ENCODE results near the gene ARHGEF1. TPM values are rescaled to one million over a fixed set of nuclear protein-coding genes. Genes with fewer than 3 reads are reported as not detected.

Gene ARHGEF1
- total and polyA plus RNA-seq, 2 donors (not counting 1 experiment from before 2014, with no cell fraction given) = 646 to 886 TPM

- Histone ChIP-seq H3K27ac (ENCODE audit: low read length in 2 of 2) (peak overlapping the region; percentile 79 to 83), H3K4me1 (ENCODE audit: control insufficient read depth in 2 of 2, insufficient read depth in 2 of 2, low read length in 2 of 2) (peaks cover 48 to 65% of the 10 kb centered on the region in 2 donors), H3K9ac (ENCODE audit: low read length) (peak overlapping the region; percentile 68), H3K4me2 (replicated peaks; ENCODE audit: low read depth, low read length, poor library complexity, severe bottlenecking) (peak overlapping the region; percentile 90), H3K9me3 (ENCODE audit: control extremely low read depth in 1 of 3, control insufficient read depth in 2 of 3, insufficient read depth in 1 of 3, low read length in 2 of 3) (no peaks in the 10 kb centered on the region), H4K20me1 (ENCODE audit: control insufficient read depth, insufficient read depth, low read length, poor library complexity, severe bottlenecking) (peaks cover 75% of the 10 kb centered on the region), H3K4me3 (ENCODE audit: control extremely low read depth in 1 of 5, extremely low read depth in 1 of 5, insufficient read depth in 1 of 5, low read depth in 2 of 5, low read length in 4 of 5) (peak overlapping the region; percentile 45 to 66 (median 46)), H3K79me2 (ENCODE audit: control insufficient read depth, insufficient read depth, low read length) (peaks cover 93% of the 10 kb centered on the region), H2AFZ (ENCODE audit: insufficient read depth, low read depth, low read length, poor library complexity, severe bottlenecking) (no peak overlapping the region), H3K27me3 (replicated peaks in 1 of 4; ENCODE audit: control extremely low read depth in 1 of 4, control insufficient read depth in 3 of 4, insufficient read depth in 4 of 4, low read length in 3 of 4) (no peaks in the 10 kb centered on the region), H3K36me3 (replicated peaks in 1 of 2; ENCODE audit: control extremely low read depth in 1 of 2, control insufficient read depth in 1 of 2, extremely low read depth in 1 of 2, insufficient read depth in 2 of 2, low read length in 1 of 2) (peaks cover 0 to 37% of the 10 kb centered on the region in 2 experiments)
- ATAC-seq (ENCODE audit: low read depth) (peak; percentile 10), DNase-seq (peak; percentile 74)
- WGBS (ENCODE audit: insufficient coverage) = 8% methylated on average over 10 of the region's 13 CpGs
- Mint-ChIP-seq H3K27ac (peak overlapping the region; percentile 88), H3K27me3 (no peaks in the 10 kb centered on the region), H3K9me3 (ENCODE audit: insufficient read depth) (no peaks in the 10 kb centered on the region), H3K4me3 (peak overlapping the region; percentile 78), H3K4me1 (peaks cover 62% of the 10 kb centered on the region)
- CTCF ChIA-PET = interaction anchor here (1.1 to 7.3 kb wide), 14 partner anchors 13 to 148 kb away, joined by 3 to 180 read pairs (median 8); partner anchors contain the start of genes CD79A and RPS19
- TF ChIP-seq CTCF (IDR thresholded peaks at IDR 0.05) (no peak), EZH2 (IDR thresholded peaks at IDR 0.05; ENCODE audit: borderline replicate concordance, insufficient read depth, low read depth, low read length, poor library complexity, severe bottlenecking) (no peak)
- intact Hi-C loops (cut with micrococcal nuclease) = loop anchor here (1.0 kb wide), 2 partner anchors 10 to 14 kb away; partner anchors contain the start of gene CD79A
- POLR2A ChIA-PET = interaction anchor here (0.9 to 7.7 kb wide), 6 partner anchors 11 to 58 kb away, joined by 3 to 92 read pairs (median 9); partner anchors contain the start of genes CD79A and RPS19
Measured at GRCh38 chr19:41886761-41887710, 4.1 kb downstream of the ARHGEF1 start.
